Left ventricle myocardium inferior (tissue), 1 donor: ENCODE data around the gene ZFHX3. TPM values are rescaled to one million over a fixed set of nuclear protein-coding genes. Genes with fewer than 3 reads are reported as not detected.

Experiments used
- DNase-seq: peaks from one replicate; pipeline ENCODE4 v3.0.0-alpha.2; 2020
- H3K27ac ChIP-seq: fragments of 200-600 bp; replicated peaks from 2 replicates; pipeline ENCODE4 v1.8.0; 2021
- H3K27me3 ChIP-seq: fragments of 200-600 bp; 2 replicates; pipeline ENCODE4 v1.8.0; 2021; ENCODE audit warnings: low read depth
- H3K36me3 ChIP-seq: fragments of 200-600 bp; 2 replicates; pipeline ENCODE4 v1.8.0; 2021
- H3K4me1 ChIP-seq: fragments of 200-600 bp; 2 replicates; pipeline ENCODE4 v1.8.0; 2021
- H3K4me3 ChIP-seq: fragments of 200-600 bp; 2 replicates; pipeline ENCODE4 v1.8.0; 2021; ENCODE audit warnings: mild to moderate bottlenecking, moderate library complexity
- H3K9me3 ChIP-seq: fragments of 200-600 bp; replicated peaks from 2 replicates; pipeline ENCODE4 v1.8.0; 2021
- CTCF ChIP-seq: fragments of 200-600 bp; IDR thresholded peaks from 2 replicates; pipeline ENCODE4 v1.8.0; 2021; ENCODE audit warnings: antibody characterized with exemption, mild to moderate bottlenecking, borderline replicate concordance
- intact Hi-C: fragments of 100-400 bp; cut with micrococcal nuclease; formaldehyde crosslinking; loops from one replicate; pipeline ENCODE4 v1.11.0; 2022
- total RNA-seq: library from RNA; stranded (reverse); fragmentation: NEBNext Ultra II Directional; extraction: Animal tissue kit (Norgen Biotek cat#: 25700); gene quantifications from one replicate; pipeline ENCODE4 v1.2.1, GENCODE V29; 2021
- donor health status: DM: no; HTN: yes; CAD: no; lungs with severe emphysema.

Gene ZFHX3
- total RNA-seq, 1 donor from 2014 or later = 9.6 TPM

- TF ChIP-seq CTCF = no peak
- H3K4me1 ChIP-seq = peaks cover 62% of the 10 kb centered on the region
- no peak overlapping the region for H3K4me3 ChIP-seq
- intact Hi-C loops = no loop called here
- no peaks in the 10 kb centered on the region for H3K9me3 ChIP-seq
- DNase-seq = no peak
- H3K27me3 ChIP-seq = no peaks in the 10 kb centered on the region
- H3K36me3 ChIP-seq = no peaks in the 10 kb centered on the region
- no peak overlapping the region for H3K27ac ChIP-seq
Measured at GRCh38 chr16:72972878-72973571, 74.9 kb downstream of the ZFHX3 start.

DNA sequence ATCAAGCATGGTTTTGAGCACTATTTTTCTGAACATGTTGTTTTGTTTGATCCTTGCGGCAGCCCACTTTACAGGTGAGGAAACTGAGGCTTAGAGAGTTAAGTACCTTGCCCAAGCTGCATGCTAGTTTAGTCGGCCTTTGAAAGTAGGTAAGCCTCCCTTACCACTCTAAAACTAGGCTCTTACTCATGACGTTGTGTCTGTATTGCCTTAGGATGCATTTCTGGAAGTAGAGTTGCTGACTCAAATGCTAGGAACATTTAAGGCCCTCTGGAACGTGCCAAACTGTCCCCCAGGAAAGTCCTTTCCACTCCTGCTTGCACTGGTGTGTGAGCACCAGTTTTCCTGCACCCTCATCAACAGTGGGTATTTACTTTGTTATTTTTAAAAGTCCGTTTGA is 76.6 kb downstream of the ZFHX3 start:
- no peak for TF ChIP-seq CTCF
- no peaks in the 10 kb centered on the region for H3K9me3 ChIP-seq
- H3K4me1 ChIP-seq = peaks cover 47% of the 10 kb centered on the region
- H3K36me3 ChIP-seq = no peaks in the 10 kb centered on the region
- no peak overlapping the region for H3K4me3 ChIP-seq
- H3K27ac ChIP-seq = no peak overlapping the region
- DNase-seq = no peak
- no peaks in the 10 kb centered on the region for H3K27me3 ChIP-seq
- intact Hi-C loops = no loop called here

DNA sequence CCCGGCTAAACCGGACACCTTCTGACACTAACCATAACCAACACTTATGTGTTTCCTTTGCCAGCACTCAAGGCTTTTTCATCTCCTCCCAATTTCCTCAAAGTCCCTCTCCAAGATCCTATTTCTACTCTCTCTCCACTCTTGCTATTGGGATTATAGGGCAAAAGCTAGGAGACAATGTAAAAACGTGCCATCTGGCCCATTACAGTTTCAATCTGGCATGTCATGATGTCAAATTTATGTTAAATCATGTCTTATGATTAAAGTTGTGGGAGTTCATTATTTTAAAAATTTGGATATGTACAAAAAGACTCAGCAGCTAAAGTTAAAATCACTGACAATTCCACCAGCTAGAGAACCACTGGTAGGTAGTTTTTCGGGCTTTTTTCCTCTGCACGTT is 77.3 kb downstream of the ZFHX3 start:
- H3K27ac ChIP-seq = no peak overlapping the region
- intact Hi-C loops = no loop called here
- DNase-seq = no peak
- H3K36me3 ChIP-seq = no peaks in the 10 kb centered on the region
- H3K27me3 ChIP-seq = no peaks in the 10 kb centered on the region
- H3K4me3 ChIP-seq = no peak overlapping the region
- no peaks in the 10 kb centered on the region for H3K9me3 ChIP-seq
- H3K4me1 ChIP-seq = peaks cover 40% of the 10 kb centered on the region
- TF ChIP-seq CTCF = no peak

- Histone ChIP-seq H3K4me3 (no peak overlapping the region), H3K9me3 (no peaks in the 10 kb centered on the region), H3K27me3 (no peaks in the 10 kb centered on the region), H3K4me1 (peaks cover 32% of the 10 kb centered on the region), H3K36me3 (no peaks in the 10 kb centered on the region), H3K27ac (peak overlapping the region; percentile 40)
- DNase-seq = no peak
- no peak for TF ChIP-seq CTCF
- intact Hi-C loops = no loop called here
Measured at GRCh38 chr16:72969812-72970211, 78.1 kb downstream of the ZFHX3 start.

DNA sequence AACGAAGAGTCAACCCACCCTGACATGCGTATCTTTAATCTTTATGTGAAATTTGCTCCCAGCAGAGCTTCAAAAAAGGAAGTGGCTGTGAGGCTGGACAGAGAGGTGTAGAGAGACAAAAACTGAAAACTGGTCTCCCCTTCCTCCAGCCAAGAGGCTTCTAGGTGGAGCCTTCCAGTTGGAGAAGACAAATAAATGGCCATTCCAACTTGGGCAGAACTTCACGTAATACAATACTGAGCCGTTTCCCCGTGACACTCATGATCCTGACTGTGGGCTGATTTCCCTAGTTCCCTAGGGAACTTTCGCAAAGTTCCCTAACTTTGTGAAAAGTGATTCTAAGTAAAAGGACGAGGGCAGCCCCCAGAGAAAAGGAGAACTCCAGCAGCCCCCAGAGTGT is 78.8 kb downstream of the ZFHX3 start:
- no peak for TF ChIP-seq CTCF
- Histone ChIP-seq H3K27ac (peak overlapping the region; percentile 40), H3K9me3 (no peaks in the 10 kb centered on the region), H3K27me3 (no peaks in the 10 kb centered on the region), H3K36me3 (no peaks in the 10 kb centered on the region), H3K4me3 (no peak overlapping the region), H3K4me1 (peaks cover 27% of the 10 kb centered on the region)
- no peak for DNase-seq
- intact Hi-C loops = no loop called here
